ENCODE results near the gene ASB3.
A peak's percentile ranks its signal among the peaks of the same experiment; 100 is the strongest.
"Not testable (repeated sequence)": the region's sequence is repeated elsewhere in the genome, so short reads cannot be mapped to it uniquely, and the experiment has no call there.

The ASB3 gene

GRCh38 chr2:53739032-53739431, 47.7 kb downstream of the ASB3 start:
- DNase-seq (ENCODE audit: low spot score), result no peak

- DNase-seq (ENCODE audit: low spot score), result no peak
Observed at GRCh38 chr2:53737091-53737490, 49.7 kb downstream of the ASB3 start.

- no peak for DNase-seq (ENCODE audit: low spot score)
Observed at GRCh38 chr2:53729143-53729762, 57.5 kb downstream of the ASB3 start.

- no peak for DNase-seq (ENCODE audit: low spot score)
Observed at GRCh38 chr2:53727921-53728320, 58.8 kb downstream of the ASB3 start.

GRCh38 chr2:53725662-53726061, 61.1 kb downstream of the ASB3 start:
- DNase-seq (ENCODE audit: low spot score), result no peak

GRCh38 chr2:53724536-53724935, 62.2 kb downstream of the ASB3 start:
- no peak for DNase-seq (ENCODE audit: low spot score)

- DNase-seq (ENCODE audit: low spot score), result not testable (repeated sequence)
Observed at GRCh38 chr2:53720944-53721343, 65.8 kb downstream of the ASB3 start.

GRCh38 chr2:53715568-53715967, 71.2 kb downstream of the ASB3 start:
- DNase-seq (ENCODE audit: low spot score), result no peak

- no peak for DNase-seq (ENCODE audit: low spot score)
Observed at GRCh38 chr2:53711271-53711780, 75.4 kb downstream of the ASB3 start.

GRCh38 chr2:53708988-53709387, 77.8 kb downstream of the ASB3 start:
- no peak for DNase-seq (ENCODE audit: low spot score)

- no peak for DNase-seq (ENCODE audit: low spot score)
Observed at GRCh38 chr2:53701221-53701620, 85.5 kb downstream of the ASB3 start.

- no peak for DNase-seq (ENCODE audit: low spot score)
Observed at GRCh38 chr2:53697686-53698085, 89.1 kb downstream of the ASB3 start.

GRCh38 chr2:53697092-53697491, 89.7 kb downstream of the ASB3 start:
- no peak for DNase-seq (ENCODE audit: low spot score)

- DNase-seq (ENCODE audit: low spot score), result no peak
Observed at GRCh38 chr2:53695575-53695974, 91.2 kb downstream of the ASB3 start.

- DNase-seq (ENCODE audit: low spot score), result no peak
Observed at GRCh38 chr2:53694096-53694771, 92.5 kb downstream of the ASB3 start.

- DNase-seq (ENCODE audit: low spot score), result no peak
Observed at GRCh38 chr2:53690876-53691275, 95.9 kb downstream of the ASB3 start.

- peak; percentile 28 for DNase-seq (ENCODE audit: low spot score)
Observed at GRCh38 chr2:53672881-53673522, 113.8 kb downstream of the ASB3 start.

- no peak for DNase-seq (ENCODE audit: low spot score)
Observed at GRCh38 chr2:53670331-53670730, 116.4 kb downstream of the ASB3 start.

GRCh38 chr2:53668624-53669026, 118.1 kb downstream of the ASB3 start:
- DNase-seq (ENCODE audit: low spot score), result no peak

GRCh38 chr2:53667130-53667529, 119.6 kb downstream of the ASB3 start:
- not testable (repeated sequence) for DNase-seq (ENCODE audit: low spot score)

GRCh38 chr2:53660886-53661285, 125.9 kb downstream of the ASB3 start:
- DNase-seq (ENCODE audit: low spot score), result no peak

- not testable (repeated sequence) for DNase-seq (ENCODE audit: low spot score)
Observed at GRCh38 chr2:53658474-53658873, 128.3 kb downstream of the ASB3 start.

GRCh38 chr2:53655256-53655655, 131.5 kb downstream of the ASB3 start:
- no peak for DNase-seq (ENCODE audit: low spot score)
